ENCODE data around the gene ANKRD37.
A peak's percentile ranks its signal among the peaks of the same experiment; 100 is the strongest.
"Not testable (repeated sequence)": the region's sequence is repeated elsewhere in the genome, so short reads cannot be mapped to it uniquely, and the experiment has no call there.

The ANKRD37 gene, protein sequence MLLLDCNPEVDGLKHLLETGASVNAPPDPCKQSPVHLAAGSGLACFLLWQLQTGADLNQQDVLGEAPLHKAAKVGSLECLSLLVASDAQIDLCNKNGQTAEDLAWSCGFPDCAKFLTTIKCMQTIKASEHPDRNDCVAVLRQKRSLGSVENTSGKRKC

DNA sequence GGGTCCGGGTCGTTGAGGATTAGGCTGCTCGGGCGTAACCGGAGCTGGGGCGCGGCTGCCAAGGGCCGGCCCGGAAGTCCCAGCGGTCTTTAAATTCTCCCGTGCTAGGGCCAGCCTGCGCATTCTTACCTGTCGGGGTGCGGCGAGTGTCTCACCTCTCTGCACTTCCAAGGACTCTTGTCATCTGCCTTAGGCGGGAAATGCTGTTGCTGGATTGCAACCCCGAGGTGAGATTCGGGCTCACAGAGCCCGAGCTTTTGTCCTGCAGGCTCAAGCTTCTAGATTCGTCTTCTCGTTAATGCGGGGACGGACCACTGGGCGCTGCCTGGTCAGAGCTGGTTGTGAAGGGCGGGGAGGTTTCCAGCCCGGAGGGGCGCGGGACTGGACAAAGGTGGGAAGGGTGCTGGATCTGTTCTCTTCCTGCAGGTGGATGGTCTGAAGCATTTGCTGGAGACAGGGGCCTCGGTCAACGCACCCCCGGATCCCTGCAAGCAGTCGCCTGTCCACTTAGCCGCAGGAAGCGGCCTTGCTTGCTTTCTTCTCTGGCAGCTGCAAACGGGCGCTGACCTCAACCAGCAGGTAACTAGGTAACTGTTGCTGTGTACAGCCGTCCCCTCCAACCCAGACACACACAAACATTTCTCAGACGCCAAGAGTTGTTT lies at the start of gene ANKRD37:
TSS of gene ANKRD37 (plus strand) at position 118 of the 662 bp plus-strand sequence. CDS start at position 201, 83 bp downstream.
- no peak for DNase-seq (ENCODE audit: low read depth)

GRCh38 chr4:185346975-185347601 lies 49.6 kb upstream of the ANKRD37 start:
- peak; percentile 92 for DNase-seq (ENCODE audit: low read depth)

- no peak for DNase-seq (ENCODE audit: low read depth)
These were observed 45.0 kb upstream of the ANKRD37 start for GRCh38 chr4:185351691-185352090.

- DNase-seq (ENCODE audit: low read depth), result no peak
These were observed 44.4 kb upstream of the ANKRD37 start for GRCh38 chr4:185352202-185352601.

GRCh38 chr4:185352741-185353140 lies 43.9 kb upstream of the ANKRD37 start:
- no peak for DNase-seq (ENCODE audit: low read depth)

- DNase-seq (ENCODE audit: low read depth), result peak; percentile 49
These were observed 39.4 kb upstream of the ANKRD37 start for GRCh38 chr4:185357211-185357610.

GRCh38 chr4:185357733-185358440 lies 38.8 kb upstream of the ANKRD37 start:
- DNase-seq (ENCODE audit: low read depth), result no peak

- DNase-seq (ENCODE audit: low read depth), result peak; percentile 79
These were observed 38.1 kb upstream of the ANKRD37 start for GRCh38 chr4:185358514-185358913.

DNA sequence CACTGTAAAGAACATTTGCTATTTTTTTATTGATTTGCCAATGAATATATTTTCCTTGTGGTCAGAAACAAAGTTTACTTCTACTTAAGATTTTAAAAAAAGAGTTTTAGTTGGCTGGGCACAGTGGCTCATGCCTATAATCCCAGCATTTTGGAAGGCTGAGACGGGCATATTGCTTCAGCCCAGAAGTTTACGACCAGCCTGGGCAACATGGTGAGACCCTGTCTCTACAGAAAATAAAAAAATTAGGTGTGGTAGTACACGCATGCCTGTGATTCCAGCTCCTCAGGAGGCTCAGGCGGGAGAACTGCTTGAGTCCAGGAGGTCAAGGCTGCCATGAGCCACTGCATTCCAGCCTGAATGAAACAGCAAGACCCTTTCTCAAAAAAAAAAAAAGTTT lies 37.7 kb upstream of the ANKRD37 start:
- DNase-seq (ENCODE audit: low read depth), result peak; percentile 74

DNA sequence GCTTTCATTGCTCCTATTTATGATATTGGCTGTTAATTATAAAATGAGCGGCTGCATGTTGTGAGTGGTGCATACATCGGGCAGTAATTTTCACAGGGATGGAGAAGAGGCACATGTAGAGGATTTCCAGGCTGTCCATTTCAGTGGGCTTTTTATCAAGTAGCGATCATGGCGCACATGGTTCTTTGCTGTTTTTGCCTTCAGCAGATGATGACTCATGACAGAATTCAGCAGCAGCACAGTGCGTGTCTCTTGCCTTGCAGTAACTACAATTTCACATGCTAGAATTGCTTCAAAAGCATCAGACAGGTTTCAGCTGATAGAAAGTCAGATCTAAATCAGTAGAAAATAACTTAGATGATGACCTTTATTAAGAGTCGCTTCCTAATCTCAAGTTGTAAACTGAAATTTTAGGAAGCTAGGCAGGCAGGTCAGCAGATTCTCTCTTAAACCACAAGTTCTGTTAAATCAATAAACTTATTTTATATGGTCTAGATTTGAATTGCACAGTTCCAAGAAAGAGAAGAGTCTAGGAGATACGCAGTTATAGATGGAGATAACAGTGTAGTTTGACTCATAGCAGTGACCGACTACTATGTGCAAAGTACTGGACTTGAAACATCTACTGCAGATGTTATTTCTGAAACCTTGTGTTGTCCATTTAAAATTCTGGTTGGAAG lies 36.7 kb upstream of the ANKRD37 start:
- DNase-seq (ENCODE audit: low read depth), result peak; percentile 84

DNA sequence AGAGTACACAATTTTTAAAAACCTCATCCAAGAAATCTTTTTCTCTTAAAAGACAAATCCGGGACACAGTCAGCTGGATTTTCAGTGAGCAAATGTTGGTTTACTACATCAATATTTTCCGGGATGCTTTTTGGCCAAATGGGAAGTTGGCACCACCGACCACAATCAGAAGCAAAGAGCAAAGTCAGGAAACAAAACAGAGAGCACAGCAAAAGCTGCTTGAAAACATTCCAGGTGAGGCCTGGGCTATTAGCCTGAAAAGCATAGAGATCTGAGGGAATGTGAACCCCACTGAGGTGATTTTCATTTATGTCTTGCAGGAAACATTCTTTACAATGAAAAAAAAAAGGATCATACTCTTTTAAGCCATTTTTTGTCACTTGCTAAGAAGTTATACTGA lies 34.8 kb upstream of the ANKRD37 start:
- DNase-seq (ENCODE audit: low read depth), result no peak

GRCh38 chr4:185362570-185362969 lies 34.1 kb upstream of the ANKRD37 start:
- DNase-seq (ENCODE audit: low read depth), result not testable (repeated sequence)

- DNase-seq (ENCODE audit: low read depth), result no peak
These were observed 33.4 kb upstream of the ANKRD37 start for GRCh38 chr4:185363251-185363650.

GRCh38 chr4:185364886-185365285 lies 31.8 kb upstream of the ANKRD37 start:
- DNase-seq (ENCODE audit: low read depth), result no peak

DNA sequence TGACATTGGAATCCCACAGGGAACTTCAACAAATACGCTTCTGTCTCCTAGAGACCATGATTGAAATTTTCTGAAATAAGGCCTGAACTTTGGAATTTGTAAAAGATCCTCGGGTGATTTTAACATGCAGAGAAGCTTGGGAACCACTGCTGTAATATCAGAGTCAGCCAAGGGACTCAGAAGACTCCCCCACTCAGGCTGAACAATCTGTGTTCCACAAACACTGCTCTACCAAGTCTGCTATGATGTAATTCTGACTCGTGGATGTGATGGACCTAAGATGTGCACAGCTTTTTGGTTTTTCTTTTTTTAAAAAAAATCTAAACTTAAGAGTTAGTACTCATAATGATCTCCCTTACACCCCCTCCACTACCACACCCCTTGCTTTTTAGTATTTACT lies 26.9 kb upstream of the ANKRD37 start:
- DNase-seq (ENCODE audit: low read depth), result peak; percentile 32

GRCh38 chr4:185370268-185370949 lies 26.2 kb upstream of the ANKRD37 start:
- no peak for DNase-seq (ENCODE audit: low read depth)

GRCh38 chr4:185371702-185372101 lies 24.9 kb upstream of the ANKRD37 start:
- no peak for DNase-seq (ENCODE audit: low read depth)

GRCh38 chr4:185374027-185374426 lies 22.6 kb upstream of the ANKRD37 start:
- no peak for DNase-seq (ENCODE audit: low read depth)

- DNase-seq (ENCODE audit: low read depth), result no peak
These were observed 22.1 kb upstream of the ANKRD37 start for GRCh38 chr4:185374573-185374972.

DNA sequence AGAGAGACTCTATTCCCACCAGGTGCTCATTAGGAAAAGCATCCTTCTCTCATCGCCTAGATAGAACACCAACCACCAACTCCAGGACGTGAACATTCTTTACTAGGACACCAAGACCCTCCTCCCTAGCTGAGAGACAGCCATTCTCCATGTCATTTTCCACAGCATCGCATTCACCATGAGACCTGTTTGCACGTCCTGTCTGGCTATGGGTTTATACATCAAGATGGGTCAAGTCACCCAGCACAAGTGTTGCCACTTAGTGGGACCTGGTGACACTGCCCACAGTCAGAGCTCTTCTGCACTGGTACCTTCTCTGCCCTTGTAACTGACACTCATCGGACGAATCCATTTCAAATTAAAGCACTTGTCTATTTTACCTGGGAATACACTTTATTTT lies 18.4 kb upstream of the ANKRD37 start:
- DNase-seq (ENCODE audit: low read depth), result no peak
